Stimulated activated CD4-positive, alpha-beta T cell treated with anti-CD3 and anti-CD28 coated beads, Interleukin-12 subunit alpha, Interleukin-12 subunit beta, amount 100 ng/mL, for 4 hours (primary cell): Measurements from ENCODE around the gene CCR7.
A peak's percentile ranks its signal among the peaks of the same experiment; 100 is the strongest.

ENCODE experiments used
- DNase-seq: peaks from one replicate; pipeline ENCODE4 v3.0.0-alpha.2; 2020

The CCR7 gene

DNA sequence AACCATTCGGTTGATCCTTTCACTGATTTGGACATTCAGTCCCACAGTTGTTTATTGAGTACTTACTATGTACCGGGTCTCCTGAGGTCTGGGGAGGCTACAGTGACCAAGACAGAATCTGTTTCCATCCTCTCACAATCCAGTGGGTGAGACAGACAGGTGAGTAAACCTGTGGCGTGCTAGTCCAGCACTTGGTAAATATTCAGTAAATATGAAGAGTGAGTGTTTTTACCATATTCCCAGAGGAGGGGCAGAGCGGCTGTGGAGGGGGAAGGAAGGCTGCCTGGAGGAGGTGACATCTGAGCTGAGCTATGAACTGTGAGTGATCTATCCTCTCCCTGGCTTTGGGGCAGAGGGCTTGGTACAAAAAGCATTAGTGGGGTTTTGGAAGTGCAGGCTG is 31.4 kb downstream of the CCR7 start:
- no peak for DNase-seq

DNA sequence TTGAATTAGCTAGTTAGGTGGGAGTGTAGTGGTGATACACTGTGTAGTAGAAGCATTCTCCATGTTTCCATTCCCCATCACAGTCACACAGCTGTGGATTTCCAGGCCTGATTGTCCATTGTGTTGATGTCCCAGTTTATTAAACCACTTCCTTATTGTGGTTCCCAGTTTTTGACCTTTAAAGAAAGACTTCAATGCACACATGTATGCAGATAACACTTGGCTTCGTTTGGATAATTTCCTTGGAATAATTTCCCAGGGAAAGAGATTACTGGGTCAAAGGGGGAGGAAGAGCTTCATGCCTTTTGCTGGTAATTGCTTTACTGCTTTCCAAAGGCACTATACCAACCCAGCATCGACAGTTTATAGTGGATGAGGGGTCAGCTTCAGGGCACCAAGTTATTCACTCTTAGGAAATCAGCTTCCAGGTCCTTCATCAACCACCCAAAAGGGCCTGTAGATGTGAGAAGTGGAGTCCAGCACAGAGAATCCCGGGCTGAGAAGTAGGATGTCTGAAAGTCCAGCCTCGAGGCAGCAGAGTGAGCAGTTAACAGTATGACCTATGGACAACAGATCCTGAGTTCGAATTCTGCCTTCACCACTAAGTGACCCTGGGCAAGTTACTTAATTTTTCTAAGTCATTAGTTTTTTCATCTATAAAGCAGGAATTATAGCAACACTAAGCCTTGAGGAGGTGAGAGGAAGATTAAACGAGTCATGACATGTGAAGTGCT is 32.6 kb downstream of the CCR7 start:
- no peak for DNase-seq

DNA sequence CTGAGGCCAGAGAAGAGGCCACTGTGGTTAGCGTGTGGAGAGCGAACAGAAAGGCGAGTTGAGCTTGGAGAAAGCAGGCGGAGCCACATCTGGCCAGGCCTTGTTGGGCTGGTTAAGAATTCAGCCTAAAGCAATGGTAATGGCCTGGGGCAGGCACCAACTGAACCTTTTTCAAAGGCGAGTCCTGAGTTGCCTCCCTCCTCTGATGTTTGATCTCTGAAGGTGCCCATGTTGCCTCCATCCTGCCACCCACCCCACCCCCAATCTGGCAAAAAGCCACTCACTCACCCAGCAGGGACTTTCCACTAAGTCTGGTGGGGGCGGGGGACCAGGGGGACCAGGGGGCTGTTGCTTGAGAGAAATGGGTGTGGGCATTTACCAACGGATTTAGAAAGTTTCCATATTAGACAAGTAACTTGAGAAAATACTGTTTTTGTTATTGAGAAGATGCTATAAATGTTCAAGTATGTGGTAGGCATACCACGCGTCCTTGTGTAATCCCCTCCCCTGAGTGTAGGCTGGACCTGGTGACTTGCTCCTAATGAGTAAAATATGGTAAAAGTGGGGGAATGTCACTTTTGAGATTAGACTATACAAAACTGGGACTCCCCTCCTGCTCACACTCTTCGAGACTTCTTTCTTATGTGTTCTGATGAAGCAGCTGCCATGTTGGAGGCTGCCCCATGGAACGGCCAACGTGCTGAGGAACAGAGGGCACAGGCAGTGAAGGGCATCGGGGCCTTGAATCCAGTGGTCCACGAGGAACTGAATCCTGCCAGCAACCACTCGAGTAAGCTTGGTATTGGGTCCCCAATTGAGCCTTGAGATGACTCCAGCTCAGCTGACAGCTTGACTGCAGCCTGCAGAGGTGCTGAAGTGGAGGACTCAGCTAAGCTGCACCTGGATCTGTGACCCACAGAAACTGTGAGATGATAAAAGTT is 34.0 kb downstream of the CCR7 start:
- peak; percentile 83 for DNase-seq

DNA sequence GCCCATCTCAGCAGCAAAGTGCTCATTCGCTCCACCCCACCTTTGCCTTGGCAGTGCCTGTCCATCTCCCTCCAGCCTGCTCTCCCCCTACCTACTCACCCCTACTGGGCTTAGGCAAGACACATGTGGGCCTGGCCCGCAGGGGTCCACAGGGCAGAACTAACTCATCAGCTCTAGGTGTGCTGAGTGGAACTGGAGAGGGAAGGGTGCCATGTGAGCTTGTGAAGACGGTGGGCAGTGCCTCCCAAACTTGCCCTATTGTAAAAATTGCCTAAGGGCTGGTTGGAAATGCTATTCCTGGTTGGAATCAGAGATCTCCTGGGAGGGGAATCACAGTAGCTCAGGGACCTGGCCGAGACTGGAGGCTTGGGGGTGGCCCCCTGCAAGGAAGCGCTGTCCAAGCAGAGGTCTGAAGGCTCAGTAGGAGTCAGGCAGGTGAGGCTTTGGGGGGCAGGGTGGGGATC is 34.7 kb downstream of the CCR7 start:
- DNase-seq, result no peak

DNA sequence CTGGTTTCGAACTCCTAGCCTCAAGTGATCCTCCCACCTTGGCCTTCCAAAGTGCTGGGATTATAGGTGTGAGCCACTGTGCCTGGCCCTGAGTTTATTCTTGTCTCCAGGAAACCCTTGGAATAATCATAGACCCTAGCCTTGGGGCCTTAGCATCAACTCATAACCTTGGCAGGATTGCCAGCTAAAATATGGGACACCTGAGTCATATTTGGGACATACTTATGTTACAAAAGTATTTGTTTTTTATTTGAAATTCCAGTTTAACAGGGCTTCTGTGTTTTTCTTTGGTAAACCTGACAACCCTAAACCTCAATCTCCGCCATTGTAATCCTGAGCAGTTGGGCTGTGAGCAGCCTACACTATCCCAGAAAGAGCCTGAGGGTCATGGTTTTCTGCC is 35.3 kb downstream of the CCR7 start:
- no peak for DNase-seq

DNA sequence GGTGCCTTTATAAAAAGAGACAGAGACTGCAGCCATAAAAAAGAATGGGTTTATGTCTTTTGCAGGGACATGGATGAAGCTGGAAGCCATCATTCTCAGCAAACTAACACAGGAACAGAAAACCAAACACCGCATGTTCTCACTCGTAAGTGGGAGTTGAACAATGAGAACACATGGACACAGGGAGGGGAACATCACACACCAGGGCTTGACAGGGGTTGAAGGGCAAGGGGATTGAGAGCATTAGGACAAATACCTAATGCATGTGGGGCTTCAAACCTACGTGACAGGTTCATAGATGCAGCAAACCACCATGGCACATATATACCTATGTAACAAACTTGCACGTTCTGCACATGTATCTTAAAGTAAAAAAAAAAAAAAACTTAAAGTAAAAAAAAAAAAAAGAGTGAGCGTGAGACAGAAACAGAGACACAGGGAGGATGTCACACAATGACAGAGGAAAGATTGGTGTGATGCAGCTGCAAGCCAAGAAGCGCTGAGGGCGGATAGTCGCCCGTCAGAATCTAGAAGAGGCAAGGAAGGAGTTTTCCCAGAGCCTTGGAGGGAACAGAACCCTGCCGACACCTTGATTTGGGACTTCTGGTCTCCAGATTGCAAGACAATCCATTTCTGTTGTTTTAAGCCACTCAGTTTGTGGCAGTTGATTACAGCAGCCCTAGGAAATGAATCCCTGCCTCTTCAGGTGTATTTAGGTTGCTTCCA is 36.4 kb downstream of the CCR7 start:
- DNase-seq, result no peak

DNA sequence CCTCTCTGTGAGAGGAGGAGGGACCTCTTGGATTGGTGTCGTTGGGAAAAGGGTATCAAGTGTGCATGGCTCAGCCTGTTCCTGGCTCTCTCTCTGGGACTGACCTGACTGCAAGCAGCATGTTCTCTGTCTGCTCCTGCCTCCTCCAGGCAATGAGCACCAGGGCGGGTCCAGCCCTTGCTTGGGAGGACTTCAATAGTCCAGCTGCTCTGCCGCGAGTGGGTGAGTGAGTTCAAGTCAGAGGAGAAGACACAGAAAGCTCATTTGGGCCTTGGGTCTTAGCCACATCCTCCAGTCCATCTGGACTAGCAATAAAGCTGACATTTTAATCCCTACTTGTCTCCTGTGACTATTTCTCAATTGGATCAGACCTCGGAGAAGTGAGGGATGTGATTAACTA is 38.6 kb downstream of the CCR7 start:
- no peak for DNase-seq

DNA sequence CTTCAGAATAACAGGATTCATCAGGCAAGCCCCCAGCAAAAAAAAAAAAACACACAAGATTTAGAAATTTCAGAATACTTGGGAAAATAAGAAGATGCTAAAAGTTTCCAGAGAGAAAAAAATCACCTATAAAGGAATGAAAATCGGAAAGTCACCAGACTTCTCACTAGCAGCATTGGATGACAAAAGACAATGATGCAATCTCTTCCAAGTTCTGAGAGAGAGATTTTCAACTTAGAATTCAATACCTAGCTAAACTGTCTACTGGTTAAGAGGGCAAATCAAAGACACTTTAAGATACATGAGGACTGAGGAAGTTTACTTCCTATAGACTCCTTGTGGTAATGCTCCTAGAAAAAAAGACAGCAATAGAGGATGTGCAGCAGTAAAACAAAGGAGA is 40.0 kb downstream of the CCR7 start:
- DNase-seq, result no peak

DNA sequence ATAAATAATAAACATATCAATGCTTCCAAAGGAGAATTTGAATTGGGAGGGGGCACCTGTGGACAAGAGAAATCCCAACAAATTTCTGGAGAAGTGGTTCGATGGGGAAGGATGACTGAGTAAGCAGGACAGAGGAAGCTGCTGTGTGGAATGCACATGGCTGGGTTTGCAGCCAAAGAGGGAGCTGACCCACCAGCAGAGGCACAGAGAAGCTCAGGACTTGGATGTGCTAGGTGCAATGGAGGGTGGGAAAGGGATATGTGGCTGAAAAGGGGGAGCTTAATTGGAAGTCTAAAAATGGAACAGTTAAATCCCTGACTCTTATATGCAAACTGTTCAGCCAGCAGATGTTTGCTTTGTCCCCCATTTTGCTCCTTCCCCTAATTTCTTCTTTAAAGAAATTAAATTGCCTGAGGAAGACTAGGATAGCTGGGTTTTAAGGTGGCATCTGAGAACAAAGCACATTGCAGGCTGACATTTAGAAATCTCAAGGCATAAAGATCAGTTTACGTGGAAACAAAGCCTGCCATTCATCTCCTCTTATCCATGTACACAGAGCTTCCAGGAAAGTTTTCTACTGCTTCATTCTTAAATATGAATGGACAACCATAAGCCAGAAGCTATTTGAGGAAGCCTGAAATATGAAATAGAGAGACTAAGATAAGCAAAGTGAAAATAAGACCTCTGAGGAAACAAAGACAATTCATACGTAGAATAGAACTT is 40.9 kb downstream of the CCR7 start:
- no peak for DNase-seq

DNA sequence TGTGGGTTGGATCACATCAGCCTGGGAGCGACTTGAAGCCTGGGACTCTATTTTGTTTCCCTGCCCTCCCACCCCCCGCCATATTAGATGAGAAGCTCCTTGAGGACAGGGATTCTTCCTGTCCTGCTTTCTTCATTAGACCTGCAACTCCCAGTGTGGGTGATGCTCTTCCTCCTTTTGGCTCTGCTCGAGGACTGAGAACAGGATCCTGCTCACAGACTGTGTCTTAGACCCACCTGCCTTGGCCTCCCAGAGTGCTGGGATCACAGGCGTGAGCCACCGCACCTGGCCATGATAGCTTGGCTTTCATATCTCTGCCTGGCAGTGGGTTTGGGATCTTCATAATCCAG is 42.3 kb downstream of the CCR7 start:
- no peak for DNase-seq

DNA sequence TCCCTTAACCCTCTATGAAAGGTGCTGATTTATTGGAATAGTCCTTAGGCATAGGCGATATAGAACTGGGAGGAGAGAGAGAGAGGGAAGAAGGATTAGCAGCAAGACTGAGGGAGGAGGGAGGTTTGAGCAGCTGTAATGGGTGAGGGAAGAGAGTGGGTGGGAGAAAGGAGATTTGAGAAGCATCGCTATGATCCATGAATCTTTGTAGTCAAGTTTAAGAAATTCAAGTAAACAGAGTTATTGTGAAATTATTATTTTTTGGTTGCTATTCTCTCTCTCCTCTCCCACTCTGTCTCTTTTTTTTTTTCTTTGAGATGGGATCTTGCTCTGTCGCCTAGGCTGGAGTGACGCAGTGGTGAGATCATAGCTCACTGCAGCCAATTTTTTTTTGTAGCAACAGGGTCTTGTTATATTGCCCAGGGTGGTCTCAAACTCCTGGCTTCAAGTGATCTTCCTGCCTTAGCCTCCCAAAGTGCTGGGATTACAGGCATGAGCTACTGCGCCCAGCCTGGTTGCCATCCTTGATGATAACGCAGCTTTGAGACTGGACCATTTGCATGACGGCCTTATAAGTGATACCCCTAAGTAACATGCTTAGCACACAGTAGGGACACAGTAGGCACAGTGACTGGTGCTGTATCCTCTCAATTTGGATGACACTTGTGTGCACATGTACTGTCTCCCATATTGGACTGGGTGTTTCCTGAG is 42.9 kb downstream of the CCR7 start:
- DNase-seq, result no peak

DNA sequence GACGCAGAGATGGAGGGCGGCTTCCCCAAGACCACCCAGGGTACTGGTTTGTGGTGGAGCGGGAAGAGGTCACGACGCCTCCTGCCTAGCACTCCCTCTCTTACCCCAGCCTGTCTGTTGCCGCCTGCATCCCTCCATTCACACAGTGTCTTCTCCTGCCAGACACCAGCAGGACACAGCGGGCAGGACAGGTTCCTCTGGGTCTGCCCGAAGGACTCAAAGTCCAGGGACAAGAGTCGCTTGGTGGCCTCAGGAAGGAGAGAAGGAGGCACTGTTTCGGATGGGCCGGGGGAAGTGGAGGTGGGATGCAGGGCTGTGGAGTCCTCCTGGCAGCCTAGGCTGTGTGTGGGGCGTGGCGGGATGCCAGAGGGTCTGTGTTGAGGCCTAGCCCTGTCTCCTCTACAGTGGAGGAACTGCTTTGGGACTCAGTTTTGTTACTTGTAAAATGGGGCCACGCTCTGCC is 44.2 kb downstream of the CCR7 start:
- DNase-seq, result no peak

DNA sequence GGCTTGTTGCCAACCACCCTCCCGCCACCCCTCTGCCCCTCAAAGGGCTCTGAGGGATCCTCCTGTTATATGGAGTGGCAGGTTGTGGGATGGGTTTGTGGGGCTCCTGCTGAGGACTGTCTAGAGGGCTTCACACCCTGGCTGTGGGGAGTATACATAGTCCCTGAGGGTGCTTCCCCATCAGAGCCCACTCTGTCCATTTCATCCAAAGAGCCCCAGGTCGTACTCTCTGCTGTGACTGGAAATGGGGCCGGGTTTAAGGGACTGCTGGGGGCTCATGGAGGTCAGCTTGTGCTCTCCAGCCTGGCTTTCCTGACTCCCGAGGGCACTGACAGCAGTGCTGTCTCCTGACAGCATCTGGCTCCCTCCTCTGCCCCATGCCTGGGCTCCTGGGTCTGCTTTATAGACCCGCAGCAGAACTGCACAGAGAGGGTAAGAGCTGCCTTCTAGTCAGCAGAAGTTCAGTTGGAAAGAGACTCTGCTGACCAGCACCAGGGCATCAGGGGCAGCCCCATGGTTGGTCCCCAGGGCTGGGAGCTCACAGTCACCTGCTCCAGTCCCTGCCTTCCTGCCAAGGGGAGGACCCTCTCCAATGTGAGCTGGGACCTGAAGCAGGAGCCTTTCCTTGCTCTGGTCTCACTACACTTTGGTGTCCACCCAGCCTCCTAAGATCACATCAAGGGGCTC is 46.0 kb downstream of the CCR7 start:
- DNase-seq, result no peak

DNA sequence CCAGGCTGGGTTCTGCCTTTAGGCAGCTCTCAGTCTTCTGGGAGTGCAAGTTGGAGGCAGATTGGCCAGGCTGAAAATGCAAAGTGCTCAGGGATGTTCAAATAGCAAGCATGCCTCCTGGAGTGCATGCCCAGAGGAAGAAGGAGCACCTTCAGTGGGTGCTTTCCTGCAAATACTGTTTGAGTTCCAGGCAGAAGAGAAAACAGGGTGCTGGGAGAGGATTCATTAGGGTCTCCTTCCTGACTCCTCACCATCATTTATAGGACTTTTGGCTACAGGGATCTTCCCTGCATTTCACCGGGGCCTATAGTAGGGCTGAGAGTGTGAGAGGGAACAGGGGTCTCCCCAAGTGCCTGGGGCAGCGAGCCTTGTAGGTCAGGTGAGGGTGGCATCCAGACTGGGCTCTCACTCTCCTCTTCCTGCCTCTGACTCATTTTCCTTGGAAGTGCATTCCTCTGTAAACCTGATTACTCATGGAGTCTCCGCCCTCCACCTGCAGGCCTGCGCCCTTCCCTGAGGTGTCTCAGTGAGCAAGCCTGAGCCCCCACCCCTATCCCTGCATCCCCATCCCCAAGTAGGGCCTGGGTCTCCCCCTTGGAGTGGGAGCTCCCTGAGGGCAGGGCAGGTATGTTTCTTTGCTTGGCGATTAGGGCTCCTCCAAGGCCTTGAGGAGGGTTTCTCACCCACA is 46.7 kb downstream of the CCR7 start:
- DNase-seq, result no peak

DNA sequence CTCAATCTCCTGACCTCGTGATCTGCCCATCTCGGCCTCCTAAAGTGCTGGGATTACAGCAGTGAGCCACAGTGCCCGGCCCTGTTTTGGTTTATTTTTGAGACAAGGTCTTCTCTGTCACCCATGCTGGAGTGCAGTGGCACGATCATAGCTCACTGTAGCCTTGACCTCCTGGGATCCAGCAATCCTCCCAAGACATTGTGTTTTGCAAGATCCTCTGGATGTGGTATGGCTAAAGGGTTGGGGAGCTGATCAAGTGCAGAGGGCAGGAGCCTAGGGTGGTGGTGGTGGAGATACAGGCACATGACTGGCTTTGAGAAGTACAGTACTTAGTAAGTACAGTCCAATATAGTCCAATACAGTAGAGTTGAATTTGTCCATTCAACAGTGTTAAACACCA is 47.3 kb downstream of the CCR7 start:
- no peak for DNase-seq

DNA sequence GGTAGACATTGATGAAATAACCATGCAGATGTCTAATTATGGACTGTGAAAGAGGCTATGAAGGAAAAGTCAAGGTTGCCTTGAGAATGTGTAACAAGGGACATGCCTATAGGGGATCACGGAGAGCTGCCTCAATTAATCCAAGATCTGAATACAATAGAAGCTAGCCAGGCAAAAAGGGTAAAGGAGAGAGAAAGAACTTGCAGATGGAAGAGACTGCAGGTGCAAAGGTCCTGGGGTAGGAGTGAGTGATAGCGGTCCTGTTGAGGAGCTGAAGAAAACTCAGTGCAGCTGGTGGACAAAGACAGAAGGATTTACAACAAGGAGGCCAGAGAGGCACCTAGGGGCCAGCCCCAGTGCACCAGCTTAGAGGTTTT is 48.0 kb downstream of the CCR7 start:
- DNase-seq, result no peak

DNA sequence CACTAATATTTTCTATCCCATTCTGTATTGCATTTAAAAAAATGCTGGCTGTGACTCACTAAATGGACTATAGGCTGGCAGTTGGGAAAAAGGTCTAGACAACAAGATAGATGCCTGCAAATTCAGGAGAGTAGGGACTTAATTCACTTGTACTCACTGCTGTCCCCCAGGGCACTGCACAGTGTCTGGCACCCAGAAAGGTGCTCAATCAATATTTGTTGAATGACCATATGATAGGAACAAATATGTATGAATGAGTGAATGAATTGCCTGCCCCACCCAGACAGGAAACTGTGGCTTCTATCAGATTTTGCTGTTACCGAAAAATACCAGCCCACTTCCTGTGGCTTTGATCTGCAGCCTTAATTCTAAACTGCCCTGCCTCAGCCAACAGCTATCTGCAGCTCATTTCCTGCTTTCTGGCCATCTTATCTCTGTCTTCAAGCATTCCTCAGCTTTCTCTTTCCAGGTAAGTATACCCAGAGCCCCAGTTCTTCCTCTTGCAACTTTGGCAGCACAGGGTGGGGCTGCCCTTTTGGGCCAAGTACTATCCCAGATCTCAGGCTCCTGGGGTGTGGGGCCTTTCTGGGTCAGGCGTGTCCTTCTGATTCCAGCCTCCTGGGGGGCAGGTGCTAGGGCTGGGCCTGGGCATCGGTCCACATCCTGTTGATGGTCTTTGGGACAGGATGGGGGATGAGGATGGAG is 48.5 kb downstream of the CCR7 start:
- DNase-seq, result no peak

DNA sequence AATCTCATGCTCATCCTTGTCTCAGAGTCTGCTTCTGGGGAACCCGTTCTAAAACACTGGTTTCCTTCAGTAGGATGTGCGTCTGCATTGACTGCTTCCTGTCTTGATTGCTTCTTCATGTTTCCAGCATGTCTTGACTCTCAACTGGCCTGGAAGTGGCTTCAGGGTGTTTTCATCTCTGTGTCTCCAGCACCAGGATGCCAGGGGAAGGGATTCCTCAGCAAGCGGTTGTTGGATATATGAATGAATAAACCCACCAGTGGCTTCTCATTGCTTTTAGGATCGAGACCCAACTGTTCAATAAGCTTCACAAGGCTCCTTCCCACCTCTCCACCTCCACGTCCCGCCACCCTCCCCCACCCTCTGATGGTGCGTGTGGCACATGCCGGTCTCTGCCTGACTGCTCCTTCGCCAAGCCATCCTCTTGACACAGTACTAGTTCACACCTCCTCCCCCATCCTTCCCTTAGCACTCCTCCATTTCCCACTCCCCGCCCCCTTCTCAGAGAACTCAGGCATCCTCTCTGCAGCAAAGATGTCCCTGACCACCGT is 49.7 kb downstream of the CCR7 start:
- no peak for DNase-seq

DNA sequence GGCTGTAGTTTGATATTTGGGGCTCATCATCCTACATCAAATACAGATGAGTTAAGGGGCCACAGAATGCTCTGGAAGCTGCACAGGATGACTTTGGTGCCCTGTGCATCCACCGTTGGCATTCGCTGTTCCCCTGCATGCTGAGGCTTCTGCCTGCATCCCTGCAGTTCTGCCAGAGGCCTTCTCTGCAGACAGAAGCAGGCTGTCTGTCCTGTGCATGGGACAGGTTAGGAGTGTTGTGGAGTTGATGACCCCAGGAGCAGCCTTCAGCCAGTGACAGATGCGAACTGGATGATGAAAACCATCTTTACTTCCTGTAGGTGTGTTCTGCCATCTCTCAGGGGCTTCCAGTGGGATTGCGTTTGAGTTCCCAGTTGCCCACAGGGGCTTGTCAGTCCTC is 50.3 kb downstream of the CCR7 start:
- no peak for DNase-seq
